BJ (cell line): Measurements from ENCODE around the gene TBC1D2. TPM values are rescaled to one million over a fixed set of nuclear protein-coding genes. Genes with fewer than 3 reads are reported as not detected.

Experiments used
- CTCF ChIA-PET: fragments of 350-600 bp; formaldehyde crosslinking; extraction: SDS; loops from one replicate; lab custom pipeline; 2021; ENCODE audit warnings: antibody characterized with exemption, inconsistent platforms; lab: Yijun Ruan, JAX
- POLR2A ChIA-PET: fragments of 300-600 bp; sonication (Branson Sonifier 250); formaldehyde crosslinking; extraction: SDS; loops from one replicate; lab custom pipeline; 2021; ENCODE audit warnings: antibody characterized with exemption; lab: Charles Lee
- DNase-seq: peaks from one replicate; pipeline ENCODE4 v3.0.0-alpha.2; 2011; ENCODE audit warnings: low read depth
- H3K27me3 ChIP-seq: 2 replicates; pipeline ENCODE4 v1.6.0; 2011; ENCODE audit warnings: low read length; ENCODE audit not compliant: control insufficient read depth, insufficient read depth
- H3K36me3 ChIP-seq: 2 replicates; pipeline ENCODE4 v1.5.1; 2011; ENCODE audit warnings: low read length; ENCODE audit not compliant: control insufficient read depth, insufficient read depth
- H3K4me3 ChIP-seq: 2 replicates; pipeline ENCODE4 v1.5.1; 2011; ENCODE audit warnings: low read depth, mild to moderate bottlenecking, control low read depth, low read length
- polyA plus RNA-seq: library from polyadenylated mRNA; depleted of rRNA; stranded (reverse); fragments of >200 nt; gene quantifications from 2 replicates; pipeline ENCODE4 v1.2.3, GENCODE V29; 2011
- TF ChIP-seq, protein P1 (sequence below): IDR thresholded peaks from 2 replicates; pipeline ENCODE4 v1.5.1; 2011; ENCODE audit warnings: low read depth, mild to moderate bottlenecking, control low read depth, inconsistent platforms, low read length, moderate library complexity; ENCODE audit not compliant: insufficient read depth

TBC1D2 gene
- polyA plus RNA-seq, 1 experiment, result 70.3 TPM

GRCh38 chr9:98300611-98301010, 45.2 kb upstream of the TBC1D2 start:
- Histone ChIP-seq H3K4me3 (no peak overlapping the region), H3K36me3 (no peaks in the 10 kb centered on the region), H3K27me3 (no peaks in the 10 kb centered on the region)
- DNase-seq, result no peak
- ChIA-PET CTCF (interaction anchor here (0.8 to 4.8 kb wide), 4 partner anchors 9 to 475 kb away, joined by 3 to 35 read pairs (median 4); no protein-coding TSS in a partner anchor), POLR2A (no interaction called here)
- TF ChIP-seq, protein P1, sequence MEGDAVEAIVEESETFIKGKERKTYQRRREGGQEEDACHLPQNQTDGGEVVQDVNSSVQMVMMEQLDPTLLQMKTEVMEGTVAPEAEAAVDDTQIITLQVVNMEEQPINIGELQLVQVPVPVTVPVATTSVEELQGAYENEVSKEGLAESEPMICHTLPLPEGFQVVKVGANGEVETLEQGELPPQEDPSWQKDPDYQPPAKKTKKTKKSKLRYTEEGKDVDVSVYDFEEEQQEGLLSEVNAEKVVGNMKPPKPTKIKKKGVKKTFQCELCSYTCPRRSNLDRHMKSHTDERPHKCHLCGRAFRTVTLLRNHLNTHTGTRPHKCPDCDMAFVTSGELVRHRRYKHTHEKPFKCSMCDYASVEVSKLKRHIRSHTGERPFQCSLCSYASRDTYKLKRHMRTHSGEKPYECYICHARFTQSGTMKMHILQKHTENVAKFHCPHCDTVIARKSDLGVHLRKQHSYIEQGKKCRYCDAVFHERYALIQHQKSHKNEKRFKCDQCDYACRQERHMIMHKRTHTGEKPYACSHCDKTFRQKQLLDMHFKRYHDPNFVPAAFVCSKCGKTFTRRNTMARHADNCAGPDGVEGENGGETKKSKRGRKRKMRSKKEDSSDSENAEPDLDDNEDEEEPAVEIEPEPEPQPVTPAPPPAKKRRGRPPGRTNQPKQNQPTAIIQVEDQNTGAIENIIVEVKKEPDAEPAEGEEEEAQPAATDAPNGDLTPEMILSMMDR, result no peak

DNA sequence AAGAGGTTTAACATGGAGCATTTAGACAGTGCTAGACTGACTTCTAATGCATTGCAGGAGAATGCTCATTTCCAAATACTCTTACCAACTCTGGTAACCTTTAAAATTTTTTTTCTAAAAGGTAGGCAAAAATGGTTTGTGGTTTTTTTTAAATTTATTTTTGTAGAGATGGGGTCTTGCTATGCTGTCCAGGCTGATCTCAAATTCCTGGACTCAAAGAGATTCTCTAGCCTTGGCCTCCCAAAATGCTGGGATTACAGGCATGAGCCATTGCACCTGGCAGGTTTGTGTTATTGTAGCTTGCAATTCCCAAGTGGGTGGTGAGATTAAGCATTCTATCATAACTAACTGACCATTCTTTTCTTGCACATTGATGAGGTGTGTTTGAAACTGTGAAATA, 43.0 kb upstream of the TBC1D2 start:
- CTCF ChIA-PET, result interaction anchor here (1.1 to 1.8 kb wide), 2 partner anchors 17 to 477 kb away, joined by 3 to 8 read pairs; no protein-coding TSS in a partner anchor
- DNase-seq, result no peak
- TF ChIP-seq, protein P1, result no peak
- Histone ChIP-seq H3K4me3 (no peak overlapping the region), H3K27me3 (no peaks in the 10 kb centered on the region), H3K36me3 (no peaks in the 10 kb centered on the region)
- POLR2A ChIA-PET, result no interaction called here

DNA sequence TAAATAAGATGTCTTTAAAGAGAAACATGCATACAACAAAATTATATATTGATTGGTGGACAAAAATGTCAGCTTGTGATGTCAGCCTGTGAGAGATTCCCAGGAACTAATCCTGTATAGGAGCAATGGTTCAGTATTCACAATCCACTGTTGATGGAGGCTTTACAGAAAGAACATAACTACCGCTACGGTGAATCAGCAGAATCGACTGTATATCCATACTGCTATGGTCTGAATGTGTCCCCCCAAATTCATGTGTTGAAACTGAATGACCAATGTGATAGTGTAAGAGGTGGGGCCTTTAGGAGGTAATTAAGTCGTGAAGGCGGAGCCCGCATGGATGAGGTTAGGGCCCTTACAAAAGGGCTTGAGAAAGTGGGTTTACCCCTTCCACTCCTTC, 40.4 kb upstream of the TBC1D2 start:
- no peak overlapping the region for H3K4me3 ChIP-seq
- peaks cover 3% of the 10 kb centered on the region; the same call in 1 of the 2 replicates for H3K27me3 ChIP-seq
- DNase-seq, result no peak
- CTCF ChIA-PET, result interaction anchor here (1.0 kb wide), 1 partner anchor 20 kb away, joined by 3 read pairs; no protein-coding TSS in a partner anchor
- POLR2A ChIA-PET, result no interaction called here
- TF ChIP-seq, protein P1, result no peak
- H3K36me3 ChIP-seq, result no peaks in the 10 kb centered on the region

DNA sequence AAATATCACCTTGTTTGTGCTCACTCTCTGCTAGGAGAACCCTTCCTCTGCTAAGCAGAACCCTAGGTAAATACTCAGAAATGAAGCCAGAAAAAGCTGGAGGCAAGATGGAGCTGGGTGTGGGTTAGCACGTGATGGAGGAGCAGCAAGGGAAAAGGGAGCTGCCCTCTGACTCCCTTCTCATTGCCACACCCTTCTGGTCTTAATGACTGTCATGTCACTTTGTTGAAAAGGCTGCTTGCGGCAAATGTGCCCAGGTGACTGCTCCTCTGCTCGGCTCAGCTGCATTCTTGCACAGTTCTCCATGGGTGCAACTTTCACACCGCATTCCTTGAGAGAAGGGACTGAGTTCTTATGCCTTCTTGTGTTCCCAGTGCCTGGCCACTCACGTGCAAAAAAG, 36.4 kb upstream of the TBC1D2 start:
- TF ChIP-seq, protein P1, result no peak
- CTCF ChIA-PET, result interaction anchor here (1.0 to 1.2 kb wide), 3 partner anchors 9 to 87 kb away, joined by 3 read pairs; no protein-coding TSS in a partner anchor
- Histone ChIP-seq H3K27me3 (peaks cover 4% of the 10 kb centered on the region; the same call in 1 of the 2 replicates), H3K36me3 (no peaks in the 10 kb centered on the region), H3K4me3 (no peak overlapping the region)
- DNase-seq, result no peak
- POLR2A ChIA-PET, result no interaction called here

DNA sequence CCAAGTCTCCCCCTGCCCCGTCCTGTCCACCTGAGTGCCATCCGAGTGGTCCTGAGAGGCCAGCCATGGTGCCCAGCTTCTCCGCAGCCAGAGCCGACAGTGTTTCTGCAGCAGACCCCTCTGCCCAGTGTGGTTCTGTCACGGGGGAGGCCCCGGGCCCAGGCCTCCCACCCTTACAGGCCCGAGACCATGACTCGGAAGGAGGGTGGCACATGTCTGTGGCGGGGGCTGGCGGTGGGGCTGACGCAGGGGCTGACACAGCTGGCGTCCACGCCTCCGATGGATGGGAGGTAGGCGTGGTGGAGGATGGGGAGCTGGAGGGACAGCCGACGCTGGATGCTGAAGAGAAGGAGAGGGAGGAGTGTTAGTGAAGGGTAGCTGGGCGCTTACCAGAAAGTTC, 35.0 kb upstream of the TBC1D2 start:
- Histone ChIP-seq H3K36me3 (no peaks in the 10 kb centered on the region), H3K27me3 (peaks cover 4% of the 10 kb centered on the region; the same call in 1 of the 2 replicates), H3K4me3 (no peak overlapping the region)
- ChIA-PET CTCF (no interaction called here), POLR2A (no interaction called here)
- DNase-seq, result no peak
- TF ChIP-seq, protein P1, result no peak
